Effector memory CD8-positive, alpha-beta T cell (primary cell): Measurements from ENCODE around the gene C1QTNF9.
"Not testable (repeated sequence)": the region's sequence is repeated elsewhere in the genome, so short reads cannot be mapped to it uniquely, and the experiment has no call there.

Experiments
- ATAC-seq: fragments of 150-1000 bp; cut with Tn5 transposase; replicated peaks from 2 replicates; pipeline ENCODE4 v1.10.0; 2021; ENCODE audit warnings: mild to moderate bottlenecking, moderate library complexity
- DNase-seq, 3 experiments: peaks; one replicate each; pipeline ENCODE4 v3.0.0; 2021
- H3K27ac Mint-ChIP-seq, 2 donors: one replicate each; pipeline ENCODE4 v1.8.0; 2022; ENCODE audit warnings: mild to moderate bottlenecking in 2 of 2, mixed read lengths in 2 of 2, moderate library complexity in 2 of 2
- H3K27me3 Mint-ChIP-seq, 2 donors: one replicate each; pipeline ENCODE4 v1.8.0; 2022; ENCODE audit warnings: mixed read lengths in 2 of 2
- H3K36me3 Mint-ChIP-seq: one replicate; pipeline ENCODE4 v1.8.0; 2022; ENCODE audit warnings: mild to moderate bottlenecking, moderate library complexity, mixed read lengths; ENCODE audit not compliant: insufficient read depth
- H3K4me1 Mint-ChIP-seq, 2 donors: one replicate each; pipeline ENCODE4 v1.8.0; 2022; ENCODE audit warnings: low read depth in 2 of 2, mixed read lengths in 2 of 2
- H3K4me3 Mint-ChIP-seq, 2 donors: one replicate each; pipeline ENCODE4 v1.8.0; 2022; ENCODE audit warnings: mild to moderate bottlenecking in 2 of 2, mixed read lengths in 2 of 2, moderate library complexity in 2 of 2
- H3K9me3 Mint-ChIP-seq, 2 donors: one replicate each; pipeline ENCODE4 v1.8.0; 2022; ENCODE audit warnings: mixed read lengths in 2 of 2
- total RNA-seq, 9 experiments: gene quantifications; one replicate each; lab custom pipeline; 2026; lab: John Stamatoyannopoulos, UW

C1QTNF9 gene
- 0 to 1.8 (median 0.07) reads per million in 9 experiments for total RNA-seq

- not testable (repeated sequence) for H3K27me3 Mint-ChIP-seq, ATAC-seq, H3K4me1 Mint-ChIP-seq
Observed at GRCh38 chr13:24309300-24309699, at the start of gene C1QTNF9. Gene C1QTNF9 (plus strand): TSS chr13:24309580. CDS start chr13:24316004, 6,424 bp downstream.

DNA sequence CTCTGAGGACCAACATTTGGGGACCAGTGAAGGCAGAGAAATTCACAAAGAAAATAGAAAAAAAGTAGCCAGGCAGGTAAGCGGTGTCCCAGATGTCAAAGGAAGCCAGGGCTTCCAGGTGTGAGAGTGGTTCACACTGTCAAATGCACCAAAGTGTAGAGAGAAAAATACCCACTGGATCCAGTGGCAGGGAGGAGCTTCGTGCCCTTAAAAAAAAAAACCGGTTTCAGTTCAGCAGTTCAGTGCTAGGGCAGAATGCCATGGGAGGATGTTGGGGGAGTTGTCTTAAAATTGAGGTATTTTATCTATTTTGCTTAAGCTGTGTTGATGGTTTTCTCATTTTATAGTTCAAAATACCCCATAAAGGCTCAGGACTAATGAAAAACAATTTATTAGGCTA, 47.8 kb upstream of the C1QTNF9 start:
- Mint-ChIP-seq H3K27me3 (no peaks in the 10 kb centered on the region), H3K36me3 (peaks cover 49% of the 10 kb centered on the region), H3K9me3 (no peaks in the 10 kb centered on the region), H3K4me1 (peaks cover 64 to 91% of the 10 kb centered on the region in 2 donors), H3K4me3 (peak overlapping the region; percentile 69), H3K27ac (peak overlapping the region; percentile 81 to 99)
- DNase-seq (peak; percentile 44 to 54 (median 52)), ATAC-seq (peak; percentile 68)

More at GRCh38 chr13:24309300-24309699, at the start of gene C1QTNF9:
- not testable (repeated sequence) for H3K9me3 Mint-ChIP-seq, DNase-seq, H3K4me3 Mint-ChIP-seq
- Mint-ChIP-seq H3K36me3 (peaks cover 34% of the 10 kb centered on the region), H3K27ac (peak within 1 kb of the TSS in 1 of 2 donors; percentile 10)

GRCh38 chr13:24263632-24264031, 45.7 kb upstream of the C1QTNF9 start:
- H3K4me1 Mint-ChIP-seq: peaks cover 74 to 94% of the 10 kb centered on the region in 2 donors
- peak overlapping the region; percentile 93 to 99 for H3K27ac Mint-ChIP-seq
- H3K9me3 Mint-ChIP-seq: no peaks in the 10 kb centered on the region
- H3K27me3 Mint-ChIP-seq: no peaks in the 10 kb centered on the region
- H3K4me3 Mint-ChIP-seq: peak overlapping the region; percentile 74 to 77
- H3K36me3 Mint-ChIP-seq: peaks cover 45% of the 10 kb centered on the region
- ATAC-seq (no peak), DNase-seq (no peak)

- no peaks in the 10 kb centered on the region for H3K27me3 Mint-ChIP-seq
- H3K36me3 Mint-ChIP-seq: peaks cover 40% of the 10 kb centered on the region
- DNase-seq: peak; percentile 75 to 79 (median 76)
- peak overlapping the region; percentile 74 to 77 for H3K4me3 Mint-ChIP-seq
- H3K4me1 Mint-ChIP-seq: peaks cover 71 to 95% of the 10 kb centered on the region in 2 donors
- no peaks in the 10 kb centered on the region for H3K9me3 Mint-ChIP-seq
- ATAC-seq: peak; percentile 93
- peak overlapping the region; percentile 93 to 99 for H3K27ac Mint-ChIP-seq
Observed at GRCh38 chr13:24264976-24265375, 44.4 kb upstream of the C1QTNF9 start.

DNA sequence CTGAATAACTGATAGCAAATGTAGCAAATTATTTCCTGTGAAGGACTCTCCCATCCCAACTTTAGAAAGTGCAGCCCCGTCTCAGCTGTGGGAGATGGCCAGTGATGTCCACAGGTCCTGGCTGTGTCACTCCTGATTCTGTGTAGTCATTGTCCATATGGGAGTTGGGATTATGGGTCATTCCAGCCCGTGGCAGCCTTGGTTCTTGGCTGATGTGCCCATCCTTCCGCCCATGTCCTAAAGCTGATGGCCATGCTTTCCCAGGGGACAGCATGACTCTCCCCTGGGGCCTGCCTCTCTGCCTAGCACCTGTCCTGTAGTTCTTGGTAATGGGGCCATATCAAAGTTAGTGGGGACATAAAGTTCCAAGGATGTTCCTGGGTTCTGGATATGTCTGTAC, 43.9 kb upstream of the C1QTNF9 start:
- Mint-ChIP-seq H3K27me3 (no peaks in the 10 kb centered on the region), H3K27ac (peak overlapping the region; percentile 93 to 99), H3K4me1 (peaks cover 69 to 94% of the 10 kb centered on the region in 2 donors), H3K4me3 (peak overlapping the region; percentile 74 to 77), H3K36me3 (peaks cover 45% of the 10 kb centered on the region), H3K9me3 (no peaks in the 10 kb centered on the region)
- DNase-seq (no peak), ATAC-seq (no peak)

GRCh38 chr13:24267274-24267673, 42.1 kb upstream of the C1QTNF9 start:
- peaks cover 71 to 91% of the 10 kb centered on the region in 2 donors for H3K4me1 Mint-ChIP-seq
- DNase-seq (peak; percentile 23 to 47 (median 42)), ATAC-seq (no peak)
- H3K4me3 Mint-ChIP-seq: peak overlapping the region; percentile 76 to 83
- H3K27ac Mint-ChIP-seq: peak overlapping the region; percentile 93 to 99
- peaks cover 53% of the 10 kb centered on the region for H3K36me3 Mint-ChIP-seq
- peaks cover 0 to 1% of the 10 kb centered on the region in 2 donors for H3K9me3 Mint-ChIP-seq
- H3K27me3 Mint-ChIP-seq: no peaks in the 10 kb centered on the region

DNA sequence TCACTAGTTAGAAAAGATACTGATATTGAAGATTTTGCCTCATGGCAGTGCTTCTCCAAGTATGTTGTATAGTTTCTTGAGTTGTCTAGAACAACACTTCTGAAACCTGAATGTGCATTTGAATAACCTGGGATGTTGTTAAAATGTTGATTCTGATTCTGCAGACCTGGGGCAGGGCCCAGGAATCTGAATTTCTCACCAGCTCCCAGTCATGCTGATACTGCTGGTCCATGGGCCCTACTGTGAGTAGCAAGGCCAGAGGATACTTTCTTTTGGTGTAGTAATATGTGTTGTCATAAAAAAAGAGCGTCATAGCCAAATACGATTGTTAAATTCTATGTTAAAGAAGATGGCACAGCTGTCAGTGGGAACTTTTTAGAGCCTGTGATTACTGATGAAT, 41.6 kb upstream of the C1QTNF9 start:
- Mint-ChIP-seq H3K4me1 (peaks cover 76 to 91% of the 10 kb centered on the region in 2 donors), H3K9me3 (peaks cover 0 to 1% of the 10 kb centered on the region in 2 donors), H3K36me3 (peaks cover 55% of the 10 kb centered on the region), H3K4me3 (peak overlapping the region; percentile 76 to 83), H3K27ac (peak overlapping the region; percentile 93 to 99), H3K27me3 (no peaks in the 10 kb centered on the region)
- DNase-seq: no peak
- no peak for ATAC-seq

DNA sequence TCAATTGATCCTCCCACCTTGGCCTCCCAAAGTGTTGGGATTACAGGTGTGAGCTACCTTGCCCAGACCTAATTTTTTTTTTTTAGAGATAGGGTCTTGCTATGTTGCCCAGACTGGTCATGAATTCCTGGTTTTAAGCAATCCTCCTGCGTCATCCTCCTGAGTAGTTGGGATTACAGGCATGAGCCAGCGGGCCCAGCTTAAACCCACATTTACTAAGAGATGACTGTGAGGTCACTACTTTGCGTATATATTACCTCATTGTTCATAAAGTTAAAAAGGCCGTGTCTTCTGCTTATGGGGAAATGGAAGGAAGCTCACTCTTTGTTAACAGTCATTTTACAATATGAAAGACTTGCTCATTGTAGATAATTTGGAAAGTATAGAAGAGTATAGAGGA, 39.6 kb upstream of the C1QTNF9 start:
- DNase-seq: no peak
- Mint-ChIP-seq H3K9me3 (peaks cover 0 to 1% of the 10 kb centered on the region in 2 donors), H3K4me3 (peak overlapping the region; percentile 71 to 87), H3K27me3 (no peaks in the 10 kb centered on the region), H3K36me3 (peaks cover 68% of the 10 kb centered on the region), H3K4me1 (peaks cover 76 to 92% of the 10 kb centered on the region in 2 donors), H3K27ac (peak overlapping the region; percentile 96 to 99)
- no peak for ATAC-seq

- DNase-seq (peak; percentile 41 to 61 (median 46)), ATAC-seq (peak; percentile 32)
- Mint-ChIP-seq H3K4me1 (peaks cover 74 to 89% of the 10 kb centered on the region in 2 donors), H3K4me3 (peak overlapping the region; percentile 71 to 87), H3K9me3 (peaks cover 0 to 1% of the 10 kb centered on the region in 2 donors), H3K27me3 (no peaks in the 10 kb centered on the region), H3K27ac (peak overlapping the region; percentile 96 to 99), H3K36me3 (peaks cover 67% of the 10 kb centered on the region)
Observed at GRCh38 chr13:24270639-24271141, 38.7 kb upstream of the C1QTNF9 start.

GRCh38 chr13:24271231-24271600, 38.2 kb upstream of the C1QTNF9 start:
- no peak for ATAC-seq
- H3K4me1 Mint-ChIP-seq: peaks cover 72 to 88% of the 10 kb centered on the region in 2 donors
- H3K27me3 Mint-ChIP-seq: no peaks in the 10 kb centered on the region
- H3K9me3 Mint-ChIP-seq: peaks cover 0 to 1% of the 10 kb centered on the region in 2 donors
- DNase-seq: no peak
- peaks cover 62% of the 10 kb centered on the region for H3K36me3 Mint-ChIP-seq
- H3K27ac Mint-ChIP-seq: peak overlapping the region; percentile 96 to 99
- peak overlapping the region; percentile 71 to 87 for H3K4me3 Mint-ChIP-seq

DNA sequence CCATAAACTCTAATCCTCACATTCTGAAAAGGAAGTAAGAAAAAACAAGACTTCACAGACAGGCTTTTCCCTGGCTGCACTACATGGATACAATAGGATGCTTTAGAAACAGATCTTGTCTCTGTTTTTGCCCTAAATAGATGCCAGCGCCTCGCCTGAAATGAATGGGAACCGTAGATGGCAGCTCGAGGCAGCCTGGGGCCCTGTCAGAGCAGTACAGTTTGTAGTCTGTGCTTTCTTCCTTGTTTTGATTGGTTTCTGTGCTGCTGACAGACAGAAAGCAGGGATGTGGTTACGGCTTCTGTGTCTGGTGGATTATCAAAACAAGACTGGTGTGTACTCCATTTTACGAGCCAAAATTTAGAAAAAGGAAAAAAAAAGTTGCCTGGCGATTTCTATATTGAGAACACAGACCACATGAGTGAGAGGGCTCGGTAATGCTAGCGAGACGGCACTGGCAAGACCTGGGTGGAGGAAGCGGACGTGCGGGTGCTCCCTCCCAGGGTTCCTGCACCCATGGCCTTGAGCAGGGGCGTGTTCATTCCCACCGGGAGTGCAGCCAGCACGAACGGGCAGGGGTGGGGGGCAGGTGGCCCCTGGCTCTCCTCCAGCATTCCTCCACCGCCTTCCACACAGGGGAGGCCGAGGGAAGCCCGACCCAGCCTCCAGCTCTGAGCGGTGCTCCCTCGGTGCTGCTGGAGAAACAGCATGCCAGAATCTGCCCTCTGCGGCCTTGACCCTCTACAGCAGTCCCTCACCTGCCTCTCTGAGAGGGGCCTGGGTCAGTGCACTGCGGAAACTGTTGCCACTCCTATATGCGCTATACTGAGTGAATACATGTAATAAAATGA, 37.6 kb upstream of the C1QTNF9 start:
- peaks cover 71 to 88% of the 10 kb centered on the region in 2 donors for H3K4me1 Mint-ChIP-seq
- no peaks in the 10 kb centered on the region for H3K27me3 Mint-ChIP-seq
- DNase-seq: peak; percentile 59 to 65 (median 60)
- H3K36me3 Mint-ChIP-seq: peaks cover 64% of the 10 kb centered on the region
- peak; percentile 72 for ATAC-seq
- peaks cover 0 to 1% of the 10 kb centered on the region in 2 donors for H3K9me3 Mint-ChIP-seq
- H3K27ac Mint-ChIP-seq: peak overlapping the region; percentile 96 to 99
- H3K4me3 Mint-ChIP-seq: peak overlapping the region; percentile 71 to 87

- no peak for DNase-seq
- H3K4me3 Mint-ChIP-seq: peak overlapping the region; percentile 71 to 87
- H3K9me3 Mint-ChIP-seq: peaks cover 0 to 1% of the 10 kb centered on the region in 2 donors
- H3K27me3 Mint-ChIP-seq: no peaks in the 10 kb centered on the region
- H3K4me1 Mint-ChIP-seq: peaks cover 72 to 85% of the 10 kb centered on the region in 2 donors
- H3K36me3 Mint-ChIP-seq: peaks cover 65% of the 10 kb centered on the region
- ATAC-seq: no peak
- peak overlapping the region; percentile 96 to 99 for H3K27ac Mint-ChIP-seq
Observed at GRCh38 chr13:24272452-24273161, 36.8 kb upstream of the C1QTNF9 start.

DNA sequence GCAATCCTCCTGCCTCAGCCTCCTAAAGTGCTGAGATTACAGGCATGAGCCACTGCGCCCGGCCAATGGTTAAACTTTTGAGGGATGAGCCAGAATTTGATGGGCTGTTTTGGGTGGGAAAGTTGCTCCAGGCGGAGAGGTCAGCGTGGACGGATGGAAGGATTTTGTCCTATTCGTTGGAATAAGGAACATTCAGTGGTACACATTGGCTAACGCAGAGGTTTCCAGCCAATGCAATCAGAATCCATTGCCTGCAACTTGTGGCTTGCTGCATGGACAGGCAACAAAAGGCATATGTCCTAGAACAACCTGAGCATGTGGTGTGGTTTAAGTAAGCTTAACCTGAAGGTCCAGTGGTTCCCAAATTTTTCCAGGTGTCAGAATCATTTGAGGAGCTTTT, 35.5 kb upstream of the C1QTNF9 start:
- Mint-ChIP-seq H3K4me3 (peak overlapping the region; percentile 72 to 87), H3K36me3 (peaks cover 63% of the 10 kb centered on the region)

More for the DNA sequence above, 35.5 kb upstream of the C1QTNF9 start:
- no peak for DNase-seq
- H3K4me1 Mint-ChIP-seq: peaks cover 64 to 82% of the 10 kb centered on the region in 2 donors
- peaks cover 0 to 1% of the 10 kb centered on the region in 2 donors for H3K9me3 Mint-ChIP-seq
- H3K27ac Mint-ChIP-seq: peak overlapping the region; percentile 96 to 99
- no peaks in the 10 kb centered on the region for H3K27me3 Mint-ChIP-seq
- ATAC-seq: no peak
